ENCODE results near the gene SGO1.

DNA sequence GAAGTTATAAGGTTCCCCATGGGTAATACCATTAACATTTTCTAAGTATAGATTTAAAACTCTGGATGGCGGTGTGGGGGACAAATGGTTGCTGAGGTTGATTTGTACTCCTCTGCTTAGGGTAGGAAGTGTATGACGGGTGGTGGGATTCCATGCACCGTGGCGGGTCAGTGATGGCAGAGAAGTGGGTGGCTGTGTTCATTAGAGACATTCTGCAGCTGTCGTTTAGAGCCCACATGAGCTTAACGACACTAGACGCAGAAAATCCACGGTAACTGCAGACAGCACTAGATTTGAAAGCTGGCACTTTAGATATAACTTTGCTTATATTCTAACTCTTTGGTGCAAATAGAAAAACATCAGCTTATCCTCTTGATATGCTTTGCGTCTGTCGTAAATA lies 37.5 kb downstream of the SGO1 start:
- no peak for TF ChIP-seq FOXK2 (IDR thresholded peaks at IDR 0.05)
- no peak for TF ChIP-seq L3MBTL2 (conservative IDR thresholded peaks at IDR 0.05)
- TF ChIP-seq CTBP1 (IDR thresholded peaks at IDR 0.05; ENCODE audit: borderline replicate concordance), result no peak
- no peak for TF ChIP-seq FOXA1 (IDR thresholded peaks at IDR 0.05)
- TF ChIP-seq, protein P1, sequence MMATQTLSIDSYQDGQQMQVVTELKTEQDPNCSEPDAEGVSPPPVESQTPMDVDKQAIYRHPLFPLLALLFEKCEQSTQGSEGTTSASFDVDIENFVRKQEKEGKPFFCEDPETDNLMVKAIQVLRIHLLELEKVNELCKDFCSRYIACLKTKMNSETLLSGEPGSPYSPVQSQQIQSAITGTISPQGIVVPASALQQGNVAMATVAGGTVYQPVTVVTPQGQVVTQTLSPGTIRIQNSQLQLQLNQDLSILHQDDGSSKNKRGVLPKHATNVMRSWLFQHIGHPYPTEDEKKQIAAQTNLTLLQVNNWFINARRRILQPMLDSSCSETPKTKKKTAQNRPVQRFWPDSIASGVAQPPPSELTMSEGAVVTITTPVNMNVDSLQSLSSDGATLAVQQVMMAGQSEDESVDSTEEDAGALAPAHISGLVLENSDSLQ (IDR thresholded peaks at IDR 0.05), result no peak
- TF ChIP-seq ZNF384 (IDR thresholded peaks at IDR 0.05), result no peak
- TF ChIP-seq ELF4 (IDR thresholded peaks at IDR 0.05), result no peak
- TF ChIP-seq HDGF (IDR thresholded peaks at IDR 0.05; ENCODE audit: borderline replicate concordance), result no peak
- TF ChIP-seq FOXM1 (IDR thresholded peaks at IDR 0.05; ENCODE audit: borderline replicate concordance), result no peak
